GM12891 (cell line): ENCODE results near the gene ZNF536.

ENCODE experiments used
- POLR2A ChIP-seq: IDR thresholded peaks from 2 replicates; pipeline ENCODE4 v1.6.1; 2011; ENCODE audit warnings: low read depth, low read length, control low read depth
- POLR2AphosphoS5 ChIP-seq: IDR thresholded peaks from 2 replicates; pipeline ENCODE4 v1.6.1; 2011; ENCODE audit warnings: low read depth, low read length, control low read depth

DNA sequence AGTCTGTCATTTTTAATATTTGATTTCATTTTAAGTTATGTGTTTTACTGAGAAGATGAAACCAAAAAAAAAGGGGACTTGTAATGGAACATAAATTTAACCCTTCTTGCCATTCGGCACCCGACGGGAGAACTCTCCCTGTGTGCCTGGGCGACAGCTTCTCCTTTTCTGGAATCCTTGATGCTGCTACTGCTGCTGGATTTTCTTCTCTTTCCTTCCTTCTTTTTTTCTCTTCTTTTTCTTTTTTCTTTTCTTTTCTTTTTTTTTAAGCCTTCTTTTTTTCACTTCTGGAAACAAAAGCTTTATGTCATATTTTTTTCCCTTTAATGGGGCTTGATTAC, 11.1 kb upstream of the ZNF536 start:
- TF ChIP-seq POLR2A (no peak), POLR2AphosphoS5 (no peak)
